ENCODE results near the gene LRRC49.
"Not testable (repeated sequence)": the region's sequence is repeated elsewhere in the genome, so short reads cannot be mapped to it uniquely, and the experiment has no call there.

The LRRC49 gene

DNA sequence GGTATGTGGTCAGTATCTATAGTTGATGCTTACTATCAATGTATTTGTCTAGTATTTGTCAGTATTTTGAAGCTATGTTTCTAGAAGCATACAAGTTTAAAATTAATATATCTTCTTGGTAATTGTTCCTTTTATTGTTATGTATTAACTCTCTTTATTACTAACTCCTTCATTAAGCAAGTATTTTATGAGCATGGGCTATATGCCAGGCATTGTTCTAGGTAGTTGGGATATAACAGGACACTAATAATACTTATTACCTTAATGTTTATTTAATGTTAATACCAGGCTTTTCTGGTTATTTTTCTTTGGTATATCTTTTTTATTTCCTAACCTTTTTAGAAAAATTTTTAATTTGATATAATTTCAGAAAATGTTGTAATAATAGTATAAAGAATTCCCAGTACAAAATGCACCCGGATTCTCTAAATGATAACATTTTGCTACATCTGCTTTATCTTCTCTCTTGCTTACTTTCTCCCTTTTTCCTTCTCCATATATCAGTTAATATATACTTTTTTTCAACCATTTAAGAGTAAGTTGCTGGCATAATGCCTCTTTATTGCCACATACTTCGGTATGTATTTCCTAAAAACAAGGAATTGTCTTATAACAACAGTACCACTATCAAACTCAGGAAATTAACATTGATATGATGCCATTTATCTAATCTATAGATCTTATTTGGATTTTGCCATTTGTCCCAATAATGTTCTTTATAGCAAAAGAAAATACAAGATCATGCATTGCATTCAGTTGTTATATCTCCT lies 30.9 kb downstream of the LRRC49 start:
- DNase-seq: peak; percentile 23

DNA sequence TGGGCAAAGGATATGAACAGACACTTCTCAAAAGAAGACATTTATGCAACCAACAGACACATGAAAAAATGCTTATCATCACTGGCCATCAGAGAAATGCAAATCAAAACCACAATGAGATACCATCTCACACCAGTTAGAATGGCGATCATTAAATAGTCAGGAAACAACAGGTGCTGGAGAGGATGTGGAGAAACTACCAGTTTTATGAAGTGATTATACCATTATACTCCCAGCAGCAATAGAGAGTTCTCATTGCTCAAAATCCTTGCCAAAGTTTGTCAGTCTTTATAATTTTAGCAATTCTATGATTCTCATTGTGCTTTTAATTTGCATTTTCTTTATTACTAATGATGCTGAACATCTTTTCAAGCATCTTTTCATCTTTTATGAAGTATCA lies 34.3 kb downstream of the LRRC49 start:
- not testable (repeated sequence) for DNase-seq

DNA sequence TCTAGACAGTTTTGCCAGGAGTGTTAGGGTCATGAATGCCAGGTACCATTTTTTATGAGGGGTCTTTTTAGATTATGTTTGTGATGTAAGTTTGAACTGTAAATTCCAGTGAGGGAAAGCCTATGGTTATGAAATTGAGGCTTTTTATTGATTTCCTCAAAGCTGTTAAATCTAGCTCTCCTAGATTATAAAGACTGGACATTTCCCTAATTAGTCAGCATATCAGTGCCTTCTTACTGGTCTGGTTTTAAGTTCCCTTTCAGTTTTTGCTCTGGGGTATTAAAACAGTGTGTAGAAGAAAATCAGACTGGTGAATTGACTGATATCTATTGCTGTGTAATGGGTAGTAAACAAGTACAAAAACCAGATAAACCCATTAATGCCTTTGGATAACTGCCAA lies 39.2 kb downstream of the LRRC49 start:
- no peak for DNase-seq

DNA sequence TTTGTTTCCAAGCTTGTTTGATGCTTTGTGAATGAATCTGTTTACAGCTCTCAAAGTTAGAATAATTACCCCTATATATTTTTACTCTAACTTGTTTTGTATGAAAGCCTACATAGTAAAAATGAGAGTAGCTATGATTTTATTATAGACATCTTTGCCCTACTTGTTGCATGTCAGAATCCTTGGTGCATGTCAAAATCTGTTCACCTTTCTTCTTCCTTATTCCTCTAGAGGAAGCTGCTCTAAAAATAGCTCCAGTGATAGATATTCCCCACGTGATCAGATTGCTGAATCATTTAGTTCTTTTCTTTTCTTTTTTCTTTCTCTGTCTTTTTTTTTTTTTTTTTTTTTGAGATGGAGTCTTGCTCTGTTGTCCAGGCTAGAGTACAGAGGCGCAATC lies 39.8 kb downstream of the LRRC49 start:
- DNase-seq: no peak

DNA sequence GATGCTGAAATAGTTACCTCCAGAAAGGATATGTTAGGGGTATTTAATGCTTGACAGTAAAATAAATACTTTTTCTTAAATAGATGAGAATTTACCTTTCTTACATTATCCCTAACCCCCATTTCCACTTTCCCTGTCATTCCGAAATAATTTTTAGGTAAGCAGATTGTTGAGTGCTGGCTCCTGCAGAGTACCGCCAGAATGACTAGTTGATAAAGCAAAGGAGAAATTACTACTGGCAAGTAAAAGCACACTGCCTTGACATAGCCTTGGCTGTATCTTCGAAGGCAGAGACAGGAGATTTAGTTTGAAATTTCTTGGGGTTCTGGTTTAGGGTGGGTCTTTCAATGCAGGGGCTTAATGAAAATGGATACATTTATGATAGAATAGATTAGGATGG lies 40.8 kb downstream of the LRRC49 start:
- no peak for DNase-seq

DNA sequence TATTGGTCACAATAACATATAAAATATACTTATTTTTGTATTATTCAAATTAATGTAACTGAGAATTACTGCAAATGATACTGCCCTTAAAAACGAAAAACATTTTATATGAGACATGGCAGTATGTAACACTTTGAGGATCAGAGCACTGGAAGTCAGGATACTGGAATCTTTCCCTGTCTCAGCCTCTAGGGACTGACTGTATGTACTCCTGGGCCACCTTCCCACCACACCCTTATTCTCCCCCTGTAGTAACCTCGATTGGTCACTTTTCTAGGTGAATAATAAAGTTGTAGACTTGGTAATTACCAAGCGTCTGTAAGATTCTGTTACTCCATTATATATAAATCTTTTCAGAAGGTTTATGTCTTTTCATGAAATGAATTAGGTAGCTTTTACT lies 43.0 kb downstream of the LRRC49 start:
- DNase-seq: no peak

DNA sequence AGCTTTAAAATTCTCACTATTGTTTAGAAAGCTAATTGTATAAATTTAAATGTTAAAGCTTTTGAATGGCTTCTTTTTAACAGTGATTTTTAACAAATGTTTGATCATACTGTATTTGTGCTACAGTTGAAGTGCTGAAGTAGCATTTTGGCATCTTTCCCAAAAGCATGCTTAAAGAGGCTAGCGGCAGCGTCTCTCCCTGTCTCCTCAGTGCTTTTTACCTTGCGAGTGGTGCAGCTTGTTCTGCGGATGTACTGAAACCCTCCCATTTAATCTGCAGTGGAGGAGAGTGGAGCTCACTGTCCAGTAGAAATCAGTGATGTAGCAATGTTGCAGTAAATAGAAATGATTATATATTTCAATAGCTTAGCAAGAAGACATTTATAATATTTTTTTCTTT lies 43.7 kb downstream of the LRRC49 start:
- DNase-seq: no peak

DNA sequence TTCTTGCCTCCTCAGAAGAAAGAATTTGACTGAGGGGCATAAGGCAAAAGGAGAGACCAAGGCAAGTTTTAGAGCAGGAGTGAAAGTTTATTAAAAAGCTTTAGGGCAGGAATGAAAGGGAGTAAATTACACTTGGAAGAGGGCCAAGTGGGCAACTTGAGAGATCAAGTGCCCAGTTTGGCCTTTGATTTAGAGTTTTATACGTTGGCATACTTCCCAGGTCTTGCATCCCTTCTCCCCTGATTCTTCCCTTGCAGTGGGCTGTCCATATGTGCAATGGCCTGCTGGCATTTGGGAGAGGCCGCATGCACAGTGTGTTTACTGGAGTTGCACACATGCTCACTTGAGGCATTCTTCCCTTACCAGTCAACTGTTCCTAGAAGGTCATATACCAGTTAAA lies 50.7 kb downstream of the LRRC49 start:
- DNase-seq: not testable (repeated sequence)

DNA sequence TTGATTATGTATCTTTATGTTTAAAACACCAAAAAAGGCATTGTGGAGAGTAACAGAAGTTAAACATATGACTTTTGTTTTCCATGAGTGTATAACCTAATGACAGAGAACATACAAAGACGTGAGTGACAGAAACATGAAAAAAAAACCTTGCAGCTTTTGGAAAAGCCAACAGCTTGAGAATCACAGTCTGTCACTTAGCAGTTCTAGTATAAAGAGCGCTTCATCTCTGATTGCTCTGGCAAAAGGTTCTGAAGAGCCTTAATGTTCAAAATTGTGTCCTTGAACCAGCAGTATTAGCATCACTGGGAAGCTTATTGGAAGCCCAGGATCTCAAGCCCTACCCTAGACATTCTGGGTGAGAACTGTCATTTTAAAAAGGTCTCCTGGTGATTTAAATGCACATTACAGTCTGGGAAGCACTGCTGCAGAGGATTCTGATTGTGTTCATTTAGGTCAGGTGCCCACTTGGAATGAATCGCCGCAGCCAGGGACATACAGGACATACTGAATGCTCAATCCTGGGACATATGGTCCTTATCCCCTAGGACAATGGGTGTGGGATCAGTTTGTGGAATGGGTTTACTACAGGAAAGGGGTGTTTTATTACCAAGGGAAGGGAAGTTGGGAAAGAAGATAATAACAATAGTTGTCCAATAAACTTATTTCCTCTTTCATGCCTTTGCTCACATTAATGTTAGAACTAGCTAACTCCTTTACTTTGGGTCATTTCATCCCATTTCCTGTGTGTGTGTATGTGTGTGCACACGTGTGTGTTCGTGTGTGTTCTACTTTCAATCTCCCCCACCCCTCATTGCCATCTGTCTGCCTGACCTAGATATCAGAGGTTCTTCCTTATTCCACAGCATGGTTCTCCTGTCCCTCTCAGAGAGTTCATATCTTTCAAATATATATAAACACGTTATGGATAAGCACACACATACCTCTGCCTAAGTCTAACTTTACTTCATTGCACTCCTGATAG lies 55.0 kb downstream of the LRRC49 start:
- DNase-seq: no peak

DNA sequence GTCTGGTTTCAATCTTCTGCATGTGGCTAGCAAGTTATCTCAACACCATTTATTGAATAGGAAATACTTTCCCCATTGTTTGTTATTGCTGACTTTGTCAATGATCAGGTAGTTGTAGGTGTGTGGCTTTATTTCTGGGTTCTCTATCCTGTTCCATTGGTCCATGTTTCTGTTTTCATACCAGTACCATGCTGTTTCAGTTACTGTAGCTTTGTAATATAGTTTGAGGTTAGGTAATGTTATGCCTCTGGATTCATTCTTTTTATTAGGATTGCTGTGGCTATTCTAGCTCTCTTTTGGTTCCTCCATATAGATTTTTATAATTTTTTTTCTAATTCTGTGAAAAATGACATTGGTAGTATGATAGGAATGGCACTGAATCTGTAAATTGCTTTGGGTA lies 58.3 kb downstream of the LRRC49 start:
- no peak for DNase-seq

DNA sequence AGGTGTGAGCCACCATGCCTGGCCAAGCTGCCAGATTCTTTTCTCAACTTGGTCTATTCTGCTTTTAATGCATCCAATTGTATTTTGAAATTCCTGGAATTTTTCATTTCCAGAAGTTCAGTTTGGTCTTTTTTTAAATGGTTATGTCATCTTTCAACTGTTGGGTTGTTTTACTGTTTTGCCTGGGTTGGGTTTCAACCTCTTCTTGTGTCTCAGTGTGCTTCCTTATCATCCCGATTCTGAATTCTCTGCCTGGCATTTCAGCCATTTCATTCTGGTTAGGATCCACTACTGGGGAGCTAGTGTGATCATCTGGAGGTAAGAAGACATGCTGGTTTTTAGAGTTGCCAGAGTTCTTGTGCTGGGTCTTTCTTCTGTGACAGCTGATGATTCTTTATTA lies 61.5 kb downstream of the LRRC49 start:
- DNase-seq: peak; percentile 54

DNA sequence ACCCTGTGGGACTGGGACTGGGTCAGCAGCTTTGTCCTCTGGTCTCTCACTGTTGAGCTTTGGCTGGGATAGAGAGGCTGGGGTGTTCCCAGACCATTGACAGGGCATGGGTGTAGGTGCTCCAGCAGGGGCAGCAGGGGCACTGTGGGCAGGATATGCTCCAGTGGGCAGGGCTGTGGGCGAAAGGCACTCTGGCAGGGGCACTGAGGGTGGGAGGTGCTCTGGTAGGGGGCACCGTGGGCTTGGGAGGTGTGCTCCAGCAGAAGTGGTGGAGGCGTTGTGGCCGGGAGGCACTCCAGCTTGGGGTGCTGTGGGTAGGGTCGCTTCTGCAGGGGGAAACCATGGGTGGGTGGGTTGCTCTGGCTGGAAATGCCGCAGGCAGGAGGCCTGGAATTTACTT lies 62.1 kb downstream of the LRRC49 start:
- no peak for DNase-seq

DNA sequence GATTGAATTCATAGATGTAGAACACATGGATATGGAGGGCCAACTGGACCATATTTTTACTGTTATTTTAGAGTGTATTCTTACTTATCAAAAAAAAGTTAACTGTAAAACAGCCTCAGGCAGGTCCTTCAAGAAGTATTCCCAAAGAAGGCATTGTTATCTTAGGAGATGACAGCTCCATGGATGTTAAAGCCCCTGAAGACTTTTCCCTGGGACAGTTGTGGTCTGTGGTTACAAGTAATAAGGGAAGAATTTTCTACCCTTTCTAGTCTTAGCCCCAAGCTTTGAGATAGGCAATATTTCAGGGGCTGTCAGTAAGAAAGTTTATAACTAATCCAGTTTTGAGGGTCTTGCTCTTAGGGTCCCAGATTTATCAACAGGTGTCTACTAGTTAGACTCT lies 62.5 kb downstream of the LRRC49 start:
- peak; percentile 87 for DNase-seq

DNA sequence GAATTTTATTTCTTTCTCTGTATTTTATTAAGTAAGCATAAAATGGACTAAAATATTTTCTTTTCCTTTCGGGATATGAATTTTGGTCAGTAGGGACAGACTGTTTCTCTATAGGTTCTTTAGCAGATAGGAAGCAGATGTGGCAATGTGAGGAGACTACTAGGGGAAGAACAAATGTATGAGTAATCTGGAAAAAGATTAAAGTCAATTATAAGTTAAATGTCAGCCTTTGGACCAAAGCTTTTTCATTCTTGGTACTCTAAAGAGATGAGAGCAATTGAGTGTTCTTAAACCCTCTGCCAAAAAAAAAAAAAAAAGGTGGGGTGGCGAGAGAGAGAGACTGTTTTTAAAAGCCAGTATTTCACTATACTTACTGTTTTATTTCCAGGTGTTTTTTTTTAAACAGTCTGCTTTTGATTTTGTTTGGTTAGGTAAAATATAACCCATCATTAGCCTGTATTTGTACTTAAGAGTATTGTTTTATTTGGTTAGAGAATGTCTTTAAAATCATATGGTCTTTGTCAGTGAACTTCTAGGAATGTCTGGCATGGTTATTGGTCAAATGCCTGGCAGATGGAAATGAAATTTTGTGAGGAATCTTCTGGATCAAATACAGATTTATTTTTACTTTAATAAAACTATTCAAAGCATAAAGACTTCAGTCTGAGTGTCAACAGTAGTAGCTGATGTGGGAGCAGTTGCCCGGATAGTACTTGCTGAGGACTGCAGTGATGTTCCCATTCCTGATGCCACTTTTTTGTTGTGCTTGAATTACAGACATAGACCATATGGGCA lies 63.8 kb downstream of the LRRC49 start:
- DNase-seq: peak; percentile 69

DNA sequence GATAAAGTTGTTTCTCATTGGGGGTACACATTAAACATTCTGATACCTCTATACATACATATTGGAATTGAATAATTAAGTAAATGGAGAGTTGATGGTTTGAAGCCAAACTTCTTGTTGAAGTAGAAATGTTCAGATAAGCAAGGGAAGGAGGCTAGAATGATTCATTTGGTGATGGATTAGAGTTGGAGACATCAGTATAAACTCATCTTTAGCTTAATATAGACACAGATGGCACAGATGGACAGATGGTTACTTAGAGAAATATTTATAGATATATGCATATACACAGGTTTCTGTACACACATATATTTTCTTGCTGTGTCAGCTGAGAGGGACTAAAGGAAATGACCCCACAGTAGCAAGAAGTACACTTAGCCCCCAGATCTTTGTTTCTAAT lies 69.5 kb downstream of the LRRC49 start:
- DNase-seq: no peak

DNA sequence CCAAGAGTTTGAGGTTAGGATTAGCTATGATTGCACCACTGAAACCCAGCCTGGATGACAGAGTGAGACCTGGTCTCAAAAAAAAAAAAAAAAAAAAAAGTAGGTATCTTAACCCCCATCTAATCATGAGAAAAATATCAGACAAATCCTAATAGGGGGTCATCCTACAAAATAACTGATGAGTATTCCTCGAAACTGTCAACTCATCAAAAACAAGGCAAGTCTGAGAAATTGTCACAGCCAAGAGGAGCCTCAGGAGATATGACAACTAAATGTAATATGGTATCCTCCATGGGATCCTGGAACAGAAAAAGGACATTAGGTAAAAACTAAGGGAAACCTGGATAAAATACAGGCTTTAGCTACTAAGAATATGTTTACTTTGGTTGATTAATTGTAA lies 70.6 kb downstream of the LRRC49 start:
- no peak for DNase-seq

DNA sequence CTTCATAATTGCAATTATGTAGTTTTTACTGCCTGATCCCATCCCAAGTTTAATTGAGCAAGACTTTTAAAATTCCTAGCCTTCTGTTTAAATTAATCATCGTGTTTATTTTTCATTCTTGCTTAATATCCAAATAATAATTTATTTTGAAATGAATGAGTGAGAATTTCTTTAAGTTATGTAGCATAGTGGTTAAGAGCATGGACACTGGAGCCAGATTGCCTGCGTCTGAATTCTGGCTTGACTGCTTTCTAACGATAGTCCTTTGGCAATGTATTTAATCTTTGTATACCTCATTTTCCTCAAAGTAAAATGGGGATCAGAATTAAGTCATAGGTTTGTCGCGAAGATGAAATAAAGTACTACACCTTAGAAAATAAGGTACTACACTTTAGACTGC lies 71.4 kb downstream of the LRRC49 start:
- no peak for DNase-seq

DNA sequence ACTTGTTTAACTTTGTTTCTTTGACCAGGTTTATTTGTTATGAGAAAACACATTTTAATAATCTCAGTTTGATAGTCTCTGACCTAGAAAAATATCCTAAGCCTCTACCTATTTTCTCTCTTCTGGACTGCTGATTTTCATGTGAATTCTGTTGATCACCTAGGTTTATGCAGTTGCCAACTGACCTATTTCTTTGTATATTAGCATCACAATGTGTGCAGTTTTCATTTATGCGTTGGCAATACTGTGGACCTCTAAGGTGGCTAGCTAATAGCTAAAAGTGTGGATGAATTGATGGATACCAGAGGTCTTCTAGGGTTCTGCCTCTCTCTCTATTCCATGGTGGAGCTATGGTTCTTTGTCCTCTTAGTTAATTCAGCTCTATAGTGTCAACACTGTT lies 72.1 kb downstream of the LRRC49 start:
- DNase-seq: no peak

DNA sequence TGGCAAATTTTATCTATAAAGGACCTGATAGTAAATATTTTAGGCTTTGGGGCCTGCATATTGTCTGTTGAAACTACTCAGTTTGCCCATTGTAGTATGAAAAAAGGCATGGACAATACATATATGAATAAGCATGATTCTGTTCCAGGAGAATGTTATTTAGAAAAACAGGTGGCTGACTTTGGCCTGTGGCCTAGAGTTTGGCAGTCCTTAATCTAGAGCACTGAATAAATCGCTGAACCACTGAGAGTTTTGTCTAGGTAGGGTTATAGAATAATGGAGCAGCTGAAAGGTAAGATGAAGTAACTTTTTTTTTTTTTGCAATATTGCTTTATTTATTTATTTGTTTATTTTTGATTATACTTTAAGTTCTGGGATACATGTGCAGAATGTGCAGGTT lies 75.0 kb downstream of the LRRC49 start:
- no peak for DNase-seq

DNA sequence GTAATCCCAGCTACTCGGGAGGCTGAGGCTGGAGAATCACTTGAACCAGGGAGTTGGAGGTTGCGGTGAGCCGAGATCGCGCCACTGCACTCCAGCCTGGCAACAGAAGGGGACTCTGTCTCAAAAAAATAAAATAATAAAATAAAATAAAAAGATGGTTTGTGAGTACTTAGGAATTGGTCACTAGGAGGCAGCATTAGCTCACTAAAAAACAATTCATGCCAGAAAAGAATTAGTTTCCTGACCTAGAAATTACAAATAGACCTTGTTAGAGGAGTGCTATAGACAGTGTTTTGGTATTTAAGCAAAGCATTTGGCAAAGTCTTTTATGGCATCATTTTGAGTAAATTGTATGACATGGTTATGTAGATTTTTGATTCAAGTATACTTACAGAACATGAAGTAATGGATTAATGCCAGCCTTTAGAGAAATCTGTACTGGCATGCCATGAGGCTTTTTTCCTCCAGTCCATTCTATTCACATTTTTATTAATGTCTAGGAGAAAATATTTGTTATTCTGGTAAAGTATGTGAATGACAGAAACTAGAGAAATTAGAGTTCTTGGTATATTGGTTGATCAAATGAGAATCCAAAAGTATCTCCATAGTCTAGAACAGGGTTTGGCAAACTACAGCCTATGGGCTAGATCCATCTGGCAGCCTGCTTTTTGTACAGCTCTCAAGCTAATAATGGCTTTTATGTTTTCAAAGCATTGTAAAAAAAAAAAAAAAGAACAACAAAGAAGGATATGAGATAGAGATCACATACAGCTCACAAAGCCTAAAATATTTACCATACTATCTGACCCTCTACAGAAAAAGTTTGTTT lies 81.6 kb downstream of the LRRC49 start:
- DNase-seq: peak; percentile 76

DNA sequence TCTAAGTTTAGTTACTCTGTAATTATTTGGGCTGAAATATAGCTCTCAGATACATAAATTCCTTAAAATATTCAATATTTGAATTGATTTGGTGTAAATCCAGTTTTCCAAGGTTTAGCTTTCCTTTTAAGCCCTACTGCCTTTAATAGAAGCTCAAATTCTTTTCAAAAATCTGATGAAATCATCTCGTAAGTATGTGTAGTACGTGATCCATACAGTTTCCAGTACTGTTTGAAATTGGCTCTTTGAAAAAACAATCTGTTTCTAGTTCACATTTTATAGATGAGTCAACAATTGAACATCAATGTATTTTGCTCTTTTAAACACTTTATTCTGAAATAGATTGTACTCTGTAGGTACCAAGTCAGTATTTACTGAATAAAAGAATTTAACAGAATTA lies 84.2 kb downstream of the LRRC49 start:
- DNase-seq: peak; percentile 90

DNA sequence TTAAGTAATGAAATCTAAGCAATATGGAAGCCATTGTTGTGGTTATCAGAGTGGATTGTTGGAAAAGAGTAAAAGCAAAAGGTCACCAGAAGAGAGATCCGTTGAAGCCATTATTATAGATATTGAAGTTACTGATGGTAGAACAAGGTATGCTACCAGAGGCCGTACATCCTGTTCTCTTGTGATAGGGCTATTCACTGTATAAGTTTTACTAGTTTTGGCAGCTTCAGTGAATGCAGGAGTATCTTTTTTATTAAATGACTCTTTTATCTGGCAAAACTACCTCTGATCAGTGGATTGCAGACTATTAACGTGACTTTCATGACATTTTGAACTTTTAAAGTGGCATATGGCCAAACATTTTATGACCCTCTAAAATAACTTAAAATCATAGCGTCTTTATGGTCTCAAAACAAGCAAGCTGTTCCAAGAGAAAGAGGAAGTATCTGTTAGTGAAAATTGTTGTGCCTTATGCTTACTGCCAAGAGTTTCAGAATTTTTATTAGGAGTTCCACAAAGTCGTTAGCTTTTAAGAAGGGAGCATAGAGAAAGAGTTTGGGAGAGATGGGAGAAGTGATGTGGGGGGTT lies 102.9 kb downstream of the LRRC49 start:
- no peak for DNase-seq

All from fibroblast of skin of scalp (primary cell).